ENCODE measurements around the gene KLC4.
"Not testable (repeated sequence)": the region's sequence is repeated elsewhere in the genome, so short reads cannot be mapped to it uniquely, and the experiment has no call there.

KLC4 gene

GRCh38 chr6:43096451-43097097, 37.1 kb downstream of the KLC4 start:
- no peak overlapping the region for H3K4me3 ChIP-seq (ENCODE audit: low read length)
- 41% methylated on average over 8 of the region's 8 CpGs for WGBS
- peaks cover 42% of the 10 kb centered on the region for H3K4me1 ChIP-seq (ENCODE audit: insufficient read depth, low read length)

GRCh38 chr6:43097098-43097489, 37.7 kb downstream of the KLC4 start:
- peaks cover 41% of the 10 kb centered on the region for H3K4me1 ChIP-seq (ENCODE audit: insufficient read depth, low read length)
- H3K36me3 ChIP-seq (ENCODE audit: insufficient read depth, low read length) = no peaks in the 10 kb centered on the region
- no peaks in the 10 kb centered on the region for H3K9me3 ChIP-seq (ENCODE audit: insufficient read depth, low read depth, low read length)
- H3K27me3 ChIP-seq (ENCODE audit: insufficient read depth, low read length) = no peaks in the 10 kb centered on the region
- peak overlapping the region; percentile 39; the same call in 1 of the 2 replicates for H3K9ac ChIP-seq (ENCODE audit: low read depth, low read length)
- whole genome bisulfite sequencing = 76% methylated on average over 5 of the region's 5 CpGs
- H3K27ac ChIP-seq (ENCODE audit: low read depth, low read length) = peak overlapping the region; percentile 34
- no peak overlapping the region for H3K4me3 ChIP-seq (ENCODE audit: low read length)

More at GRCh38 chr6:43096451-43097097, 37.1 kb downstream of the KLC4 start:
- H3K9ac ChIP-seq (ENCODE audit: low read depth, low read length) = peak overlapping the region; percentile 39
- H3K36me3 ChIP-seq (ENCODE audit: insufficient read depth, low read length) = no peaks in the 10 kb centered on the region
- peak overlapping the region; percentile 34 for H3K27ac ChIP-seq (ENCODE audit: low read depth, low read length)
- H3K9me3 ChIP-seq (ENCODE audit: insufficient read depth, low read depth, low read length) = no peaks in the 10 kb centered on the region
- no peaks in the 10 kb centered on the region for H3K27me3 ChIP-seq (ENCODE audit: insufficient read depth, low read length)

GRCh38 chr6:43097502-43097901, 38.1 kb downstream of the KLC4 start:
- no peaks in the 10 kb centered on the region for H3K36me3 ChIP-seq (ENCODE audit: insufficient read depth, low read length)
- H3K27ac ChIP-seq (ENCODE audit: low read depth, low read length) = no peak overlapping the region; the same call in 1 of the 2 replicates
- no peaks in the 10 kb centered on the region for H3K9me3 ChIP-seq (ENCODE audit: insufficient read depth, low read depth, low read length)
- no peak overlapping the region for H3K9ac ChIP-seq (ENCODE audit: low read depth, low read length)
- no peaks in the 10 kb centered on the region for H3K27me3 ChIP-seq (ENCODE audit: insufficient read depth, low read length)
- no peak overlapping the region for H3K4me3 ChIP-seq (ENCODE audit: low read length)
- 92% methylated on average over 4 of the region's 4 CpGs for WGBS
- H3K4me1 ChIP-seq (ENCODE audit: insufficient read depth, low read length) = peaks cover 41% of the 10 kb centered on the region

GRCh38 chr6:43101497-43101896, 42.1 kb downstream of the KLC4 start:
- Histone ChIP-seq H3K9ac (ENCODE audit: low read depth, low read length) (no peak overlapping the region), H3K27me3 (ENCODE audit: insufficient read depth, low read length) (no peaks in the 10 kb centered on the region), H3K9me3 (ENCODE audit: insufficient read depth, low read depth, low read length) (no peaks in the 10 kb centered on the region), H3K4me3 (ENCODE audit: low read length) (no peak overlapping the region), H3K4me1 (ENCODE audit: insufficient read depth, low read length) (peaks cover 34% of the 10 kb centered on the region), H3K36me3 (ENCODE audit: insufficient read depth, low read length) (no peaks in the 10 kb centered on the region), H3K27ac (ENCODE audit: low read depth, low read length) (no peak overlapping the region)
- WGBS = 100% methylated on average over 3 of the region's 4 CpGs

- Histone ChIP-seq H3K27ac (ENCODE audit: low read depth, low read length) (no peak overlapping the region), H3K4me3 (ENCODE audit: low read length) (no peak overlapping the region), H3K36me3 (ENCODE audit: insufficient read depth, low read length) (no peaks in the 10 kb centered on the region), H3K9me3 (ENCODE audit: insufficient read depth, low read depth, low read length) (no peaks in the 10 kb centered on the region), H3K27me3 (ENCODE audit: insufficient read depth, low read length) (no peaks in the 10 kb centered on the region), H3K4me1 (ENCODE audit: insufficient read depth, low read length) (peaks cover 22% of the 10 kb centered on the region), H3K9ac (ENCODE audit: low read depth, low read length) (no peak overlapping the region)
- 65% methylated on average over 1 of the region's 2 CpGs for WGBS
These were observed 43.9 kb downstream of the KLC4 start for GRCh38 chr6:43103253-43103876.

- WGBS = 85% methylated on average over 9 of the region's 9 CpGs
- H3K4me1 ChIP-seq (ENCODE audit: insufficient read depth, low read length) = peaks cover 22% of the 10 kb centered on the region
- no peaks in the 10 kb centered on the region for H3K27me3 ChIP-seq (ENCODE audit: insufficient read depth, low read length)
- no peaks in the 10 kb centered on the region for H3K9me3 ChIP-seq (ENCODE audit: insufficient read depth, low read depth, low read length)
- H3K36me3 ChIP-seq (ENCODE audit: insufficient read depth, low read length) = no peaks in the 10 kb centered on the region
- H3K27ac ChIP-seq (ENCODE audit: low read depth, low read length) = no peak overlapping the region
- no peak overlapping the region for H3K9ac ChIP-seq (ENCODE audit: low read depth, low read length)
- H3K4me3 ChIP-seq (ENCODE audit: low read length) = no peak overlapping the region
These were observed 46.2 kb downstream of the KLC4 start for GRCh38 chr6:43105538-43106222.

GRCh38 chr6:43107344-43108062, 48.1 kb downstream of the KLC4 start:
- peaks cover 22% of the 10 kb centered on the region for H3K4me1 ChIP-seq (ENCODE audit: insufficient read depth, low read length)
- no peaks in the 10 kb centered on the region for H3K36me3 ChIP-seq (ENCODE audit: insufficient read depth, low read length)
- 96% methylated on average over 12 of the region's 12 CpGs for WGBS
- no peaks in the 10 kb centered on the region for H3K9me3 ChIP-seq (ENCODE audit: insufficient read depth, low read depth, low read length)
- no peaks in the 10 kb centered on the region for H3K27me3 ChIP-seq (ENCODE audit: insufficient read depth, low read length)
- no peak overlapping the region for H3K4me3 ChIP-seq (ENCODE audit: low read length)
- no peak overlapping the region for H3K9ac ChIP-seq (ENCODE audit: low read depth, low read length)
- no peak overlapping the region for H3K27ac ChIP-seq (ENCODE audit: low read depth, low read length)

- no peaks in the 10 kb centered on the region for H3K36me3 ChIP-seq (ENCODE audit: insufficient read depth, low read length)
- H3K9ac ChIP-seq (ENCODE audit: low read depth, low read length) = 0 out of 2 replicates have a peak overlapping the region, but pooled peaks have one; percentile 1
- no peaks in the 10 kb centered on the region for H3K9me3 ChIP-seq (ENCODE audit: insufficient read depth, low read depth, low read length)
- H3K4me1 ChIP-seq (ENCODE audit: insufficient read depth, low read length) = peaks cover 17% of the 10 kb centered on the region
- whole genome bisulfite sequencing = 83% methylated on average over 12 of the region's 12 CpGs
- peak overlapping the region; percentile 68 for H3K27ac ChIP-seq (ENCODE audit: low read depth, low read length)
- no peak overlapping the region for H3K4me3 ChIP-seq (ENCODE audit: low read length)
- H3K27me3 ChIP-seq (ENCODE audit: insufficient read depth, low read length) = no peaks in the 10 kb centered on the region
These were observed 54.2 kb downstream of the KLC4 start for GRCh38 chr6:43113431-43114260.

- Histone ChIP-seq H3K27ac (ENCODE audit: low read depth, low read length) (no peak overlapping the region), H3K27me3 (ENCODE audit: insufficient read depth, low read length) (no peaks in the 10 kb centered on the region), H3K36me3 (ENCODE audit: insufficient read depth, low read length) (no peaks in the 10 kb centered on the region), H3K9me3 (ENCODE audit: insufficient read depth, low read depth, low read length) (no peaks in the 10 kb centered on the region), H3K4me1 (ENCODE audit: insufficient read depth, low read length) (peaks cover 17% of the 10 kb centered on the region), H3K4me3 (ENCODE audit: low read length) (no peak overlapping the region), H3K9ac (ENCODE audit: low read depth, low read length) (no peak overlapping the region)
- 82% methylated on average over 6 of the region's 6 CpGs for WGBS
These were observed 55.9 kb downstream of the KLC4 start for GRCh38 chr6:43115365-43115764.

GRCh38 chr6:43117466-43117865, 58.0 kb downstream of the KLC4 start:
- H3K4me3 ChIP-seq (ENCODE audit: low read length); H3K9me3 ChIP-seq (ENCODE audit: insufficient read depth, low read depth, low read length); H3K27me3 ChIP-seq (ENCODE audit: insufficient read depth, low read length); H3K9ac ChIP-seq (ENCODE audit: low read depth, low read length); H3K36me3 ChIP-seq (ENCODE audit: insufficient read depth, low read length); H3K27ac ChIP-seq (ENCODE audit: low read depth, low read length): not testable (repeated sequence)
- peaks cover 17% of the 10 kb centered on the region for H3K4me1 ChIP-seq (ENCODE audit: insufficient read depth, low read length)
- WGBS = 98% methylated on average over 8 of the region's 8 CpGs
